Measurements from ENCODE around the gene KLHDC4.

KLHDC4 gene

DNA sequence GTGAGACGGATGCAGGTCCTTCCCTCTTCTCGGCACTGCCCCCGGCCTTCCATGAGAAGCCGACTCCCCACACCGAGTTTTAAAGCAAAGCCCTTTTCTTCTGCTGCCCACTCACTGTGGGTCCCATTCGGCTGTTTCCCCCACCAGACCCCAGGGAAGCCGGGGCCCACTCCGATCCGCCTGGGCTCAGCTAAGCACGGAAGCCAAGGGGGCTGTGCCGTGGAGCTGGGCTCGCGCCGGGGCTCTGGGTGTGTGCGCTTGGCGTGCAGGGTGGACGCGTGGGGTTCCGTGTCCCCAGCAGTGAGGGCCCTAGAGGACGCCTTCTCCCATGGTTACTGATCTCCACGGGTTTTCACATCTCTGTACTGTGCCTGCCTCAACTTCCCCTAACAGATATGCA lies 68.5 kb downstream of the KLHDC4 start:
- DNase-seq = no peak

DNA sequence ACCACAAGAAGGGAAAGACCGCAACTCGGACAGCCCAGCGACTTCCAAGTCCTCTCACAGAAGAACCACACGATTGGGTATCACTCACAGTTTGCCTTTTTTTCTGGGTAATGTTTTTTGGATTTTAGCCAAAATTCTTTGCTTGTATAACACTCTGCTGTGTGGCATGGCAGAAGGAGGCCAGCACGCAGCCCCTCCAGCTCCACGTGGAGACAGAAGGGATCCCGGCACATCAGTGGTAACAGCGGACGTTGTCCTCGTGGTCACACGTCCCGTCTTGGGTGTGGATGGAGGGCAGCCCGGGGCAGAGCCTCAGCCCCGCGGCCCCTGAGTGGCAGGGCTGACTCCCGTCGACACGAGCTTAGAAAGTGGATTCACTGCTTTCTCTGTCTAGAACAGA lies 69.1 kb downstream of the KLHDC4 start:
- DNase-seq = no peak

DNA sequence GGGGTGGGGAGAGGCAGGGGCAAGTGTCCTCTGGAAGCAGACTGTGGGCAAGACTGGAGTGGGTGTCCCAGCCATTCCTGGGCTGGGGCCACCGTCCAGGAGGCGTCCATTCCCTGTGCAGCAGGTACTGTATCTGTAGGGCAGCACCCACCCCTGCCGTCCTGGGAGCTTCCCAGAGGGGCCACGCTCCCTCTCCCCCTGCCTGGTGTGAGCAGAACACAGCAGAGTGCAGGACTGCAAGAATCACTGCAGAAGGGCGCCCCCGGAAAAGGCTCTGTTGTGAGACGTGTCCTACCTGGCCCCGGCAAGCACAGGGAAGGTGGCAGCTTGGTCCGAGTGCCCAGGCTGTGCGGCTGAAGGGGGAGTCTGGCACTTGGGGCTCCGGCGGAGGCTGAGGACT lies 70.3 kb downstream of the KLHDC4 start:
- DNase-seq = no peak

DNA sequence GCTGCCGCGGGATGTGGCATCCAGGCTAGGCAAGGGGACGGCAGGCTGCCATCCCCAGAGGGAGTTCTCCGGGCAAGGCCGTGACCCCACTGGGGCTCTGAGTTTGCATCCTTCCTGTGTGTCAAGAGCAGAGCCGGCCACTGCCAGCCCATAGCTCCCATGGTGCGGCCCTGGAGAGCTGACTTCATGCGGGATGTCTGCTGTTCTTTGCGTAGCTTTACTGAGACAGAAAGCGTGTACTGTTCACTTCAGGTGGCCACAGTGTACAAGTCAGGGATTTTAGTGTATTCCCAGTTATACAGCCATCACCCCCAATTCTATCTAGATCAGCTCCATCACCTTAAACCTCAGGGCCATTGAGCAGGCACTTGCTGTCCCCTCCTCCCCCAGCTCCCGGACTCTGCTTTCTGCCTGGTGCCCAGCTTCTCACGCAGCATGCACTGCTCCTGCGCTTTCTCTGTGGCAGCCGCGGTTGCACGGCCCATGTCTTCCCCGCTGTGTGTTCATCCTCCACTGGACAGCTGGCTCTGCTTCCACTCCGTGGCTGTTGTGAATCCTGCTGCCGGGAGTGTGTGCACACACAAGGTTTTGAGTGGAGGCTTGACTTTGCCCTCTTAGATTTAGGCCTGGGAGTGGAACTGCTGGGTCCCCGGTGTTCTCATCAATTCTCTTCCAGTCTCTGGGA lies 71.2 kb downstream of the KLHDC4 start:
- no peak for DNase-seq

DNA sequence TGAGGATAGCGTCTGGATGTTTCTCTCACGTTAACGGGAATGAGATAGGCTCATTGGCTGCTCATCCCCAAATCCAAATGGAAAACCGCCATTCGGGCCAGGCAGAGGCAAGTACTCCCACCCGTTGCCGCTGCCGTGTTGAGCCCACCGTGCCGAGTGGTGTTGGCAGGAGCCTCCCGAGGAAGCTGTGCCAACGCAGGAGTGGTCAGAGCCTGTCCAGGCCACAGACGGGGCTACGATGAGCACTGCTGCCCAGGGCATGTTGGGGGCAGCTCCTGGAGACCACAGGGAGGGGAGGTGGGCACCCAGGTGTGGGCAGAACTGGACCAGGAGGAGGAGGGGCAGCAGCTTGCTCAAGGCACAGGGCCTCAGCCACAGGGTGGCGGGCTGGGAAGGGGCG lies 72.0 kb downstream of the KLHDC4 start:
- no peak for DNase-seq

DNA sequence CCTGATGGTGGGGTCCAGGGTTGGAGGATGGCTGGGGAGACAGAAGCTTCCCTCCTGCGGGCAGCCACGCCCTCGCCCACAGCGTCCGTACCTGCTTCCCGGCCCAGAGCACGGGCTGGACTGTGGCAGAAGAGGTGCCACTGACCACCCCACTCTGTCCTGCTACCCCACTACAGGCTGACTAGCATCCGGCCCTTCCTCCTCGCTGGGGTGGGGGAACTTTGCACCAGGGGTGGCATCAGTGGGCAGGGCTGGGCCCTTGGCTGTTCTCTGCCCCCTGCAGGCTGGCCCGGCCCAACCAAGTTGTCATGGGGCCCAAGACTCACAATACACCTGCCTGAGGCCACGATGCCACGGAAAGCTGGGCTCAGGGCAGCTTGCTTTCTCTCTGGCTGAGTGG lies 73.0 kb downstream of the KLHDC4 start:
- no peak for DNase-seq

DNA sequence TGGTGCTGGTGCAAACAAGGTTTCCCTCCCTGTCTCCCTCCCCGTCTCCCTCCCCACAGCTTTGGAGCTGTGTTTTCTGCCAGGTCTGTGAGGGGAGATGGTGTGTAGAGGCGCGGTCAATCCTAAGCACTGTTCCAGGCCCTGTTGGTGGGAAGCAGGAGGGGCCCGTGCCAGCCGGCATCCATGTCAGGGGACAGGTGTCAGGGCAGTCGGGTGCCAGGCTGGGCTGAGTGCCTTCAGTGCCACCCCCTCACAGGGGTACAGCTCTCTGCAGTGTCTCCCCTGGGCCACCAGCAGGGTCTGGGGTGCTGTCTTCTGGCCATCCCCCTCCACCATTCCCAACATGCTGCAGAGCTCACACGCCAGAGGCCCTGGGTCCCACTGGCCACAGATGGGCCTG lies 73.6 kb downstream of the KLHDC4 start:
- no peak for DNase-seq

DNA sequence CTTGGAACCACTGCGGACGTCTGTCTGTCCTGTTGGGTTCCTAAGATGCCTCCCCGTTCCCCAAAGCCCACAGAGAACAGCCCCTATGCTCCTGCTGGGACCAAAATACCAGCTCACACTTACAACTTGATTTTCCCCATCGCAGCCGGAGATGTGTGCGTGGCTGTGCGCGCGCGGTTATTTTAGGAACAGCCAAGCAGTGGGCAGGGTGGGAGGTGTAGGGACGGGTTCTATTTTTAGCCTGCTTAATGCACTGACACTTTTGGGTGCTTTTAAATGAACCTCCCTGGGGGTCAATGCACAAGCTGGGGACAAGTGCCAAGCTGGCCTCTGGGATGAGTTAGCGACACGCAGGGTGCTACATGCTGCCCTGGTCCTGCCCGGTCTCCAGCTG lies 74.1 kb downstream of the KLHDC4 start:
- no peak for DNase-seq

DNA sequence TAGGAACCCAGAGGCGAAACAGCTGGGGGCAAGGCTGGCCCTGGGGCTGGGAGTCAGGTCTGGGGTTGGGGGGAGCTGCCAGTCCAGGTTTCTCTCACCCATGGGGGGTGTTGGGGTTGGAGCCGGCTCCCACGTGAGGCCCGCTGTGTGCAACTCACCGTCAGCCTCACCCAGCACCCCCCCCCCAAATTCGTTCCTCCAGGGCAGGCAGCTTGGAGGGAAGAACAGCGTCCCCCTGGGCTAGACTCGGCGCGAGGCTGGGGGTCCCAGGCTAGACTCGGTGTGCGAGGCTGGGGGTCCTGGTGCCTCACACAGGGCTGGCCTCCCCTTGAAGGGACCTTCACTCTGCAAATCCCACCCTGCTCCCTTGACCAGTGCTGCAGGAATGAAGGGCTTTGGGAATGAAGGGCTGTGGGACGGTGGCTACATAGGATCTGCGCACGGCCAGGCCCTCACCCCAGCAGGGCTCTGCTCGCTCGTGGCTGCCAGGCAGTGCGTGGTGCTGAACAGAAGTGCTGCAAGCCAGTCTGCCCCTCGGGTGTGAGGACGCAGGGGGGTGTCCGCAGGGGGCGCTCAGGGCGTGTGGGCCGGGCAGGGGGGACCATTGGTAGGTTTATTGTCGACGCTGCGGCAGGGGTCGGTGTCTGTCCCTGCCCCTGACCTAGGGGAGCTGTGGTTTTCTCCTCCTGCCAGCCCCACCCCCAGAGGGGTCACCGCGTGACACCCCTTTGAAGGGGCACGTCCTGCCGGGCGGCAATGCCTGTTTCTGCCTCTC lies 74.7 kb downstream of the KLHDC4 start:
- DNase-seq = no peak

DNA sequence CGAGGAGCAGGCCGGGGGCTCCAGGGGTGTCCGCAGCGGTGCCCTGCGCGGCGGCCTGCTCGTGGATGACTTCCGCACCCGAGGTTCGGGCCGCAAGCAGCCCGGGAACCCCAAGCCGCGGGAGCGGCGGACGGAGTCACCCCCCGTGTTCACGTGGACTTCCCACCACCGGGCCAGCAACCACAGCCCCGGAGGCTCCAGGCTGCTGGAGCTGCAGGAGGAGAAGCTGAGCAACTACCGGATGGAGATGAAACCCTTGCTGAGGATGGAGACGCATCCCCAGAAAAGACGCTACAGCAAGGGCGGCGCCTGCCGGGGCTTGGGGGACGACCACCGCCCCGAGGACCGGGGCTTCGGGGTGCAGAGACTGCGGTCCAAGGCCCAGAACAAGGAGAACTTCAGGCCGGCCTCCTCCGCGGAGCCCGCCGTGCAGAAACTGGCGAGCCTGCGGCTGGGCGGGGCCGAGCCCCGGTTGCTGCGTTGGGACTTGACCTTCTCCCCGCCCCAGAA lies 75.8 kb downstream of the KLHDC4 start:
- no peak for DNase-seq

DNA sequence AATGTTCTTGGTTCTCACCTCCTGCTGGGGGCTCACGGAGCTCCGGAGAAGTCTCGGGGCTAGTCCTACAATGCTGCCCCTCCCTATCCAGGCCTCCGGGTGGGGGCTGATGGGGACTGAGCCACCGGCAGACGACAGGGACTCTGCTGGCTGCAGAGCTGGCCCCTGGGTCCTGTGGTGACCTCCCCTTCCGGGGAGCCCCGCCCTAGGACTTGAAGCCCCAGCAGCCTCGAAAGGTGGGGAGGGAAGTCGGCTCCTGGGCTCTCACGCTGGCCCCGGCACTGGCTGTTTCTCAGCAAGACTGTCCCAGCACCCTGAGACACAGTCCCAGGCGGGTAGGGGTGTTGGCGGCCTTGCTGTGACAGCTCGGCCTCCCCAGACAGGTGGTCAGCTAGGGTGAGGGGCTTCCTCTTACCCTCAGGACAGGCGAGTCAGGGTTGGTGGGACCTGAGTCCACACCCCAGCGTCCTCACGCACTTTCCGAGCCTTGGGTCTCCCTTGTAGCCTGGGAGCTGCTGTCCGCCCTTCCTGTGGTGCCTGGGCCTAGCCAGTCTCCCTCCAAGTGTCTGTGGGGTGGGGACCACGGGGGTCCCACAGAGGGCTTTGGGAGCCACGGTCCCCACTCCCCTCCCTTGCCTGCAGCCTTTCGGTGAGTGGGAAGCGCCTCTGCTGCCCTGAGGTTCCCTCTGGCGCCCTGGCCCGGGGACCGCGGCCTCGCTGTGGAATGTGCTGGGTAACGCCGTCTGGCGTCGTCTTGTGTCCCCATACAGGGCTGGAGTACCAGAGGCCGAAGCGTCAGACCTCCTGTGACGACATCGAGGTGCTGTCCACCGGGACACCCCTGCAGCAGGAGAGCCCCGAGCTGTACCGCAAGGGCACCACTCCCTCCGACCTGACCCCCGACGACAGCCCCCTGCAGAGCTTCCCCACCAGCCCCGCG lies 76.6 kb downstream of the KLHDC4 start:
- no peak for DNase-seq

DNA sequence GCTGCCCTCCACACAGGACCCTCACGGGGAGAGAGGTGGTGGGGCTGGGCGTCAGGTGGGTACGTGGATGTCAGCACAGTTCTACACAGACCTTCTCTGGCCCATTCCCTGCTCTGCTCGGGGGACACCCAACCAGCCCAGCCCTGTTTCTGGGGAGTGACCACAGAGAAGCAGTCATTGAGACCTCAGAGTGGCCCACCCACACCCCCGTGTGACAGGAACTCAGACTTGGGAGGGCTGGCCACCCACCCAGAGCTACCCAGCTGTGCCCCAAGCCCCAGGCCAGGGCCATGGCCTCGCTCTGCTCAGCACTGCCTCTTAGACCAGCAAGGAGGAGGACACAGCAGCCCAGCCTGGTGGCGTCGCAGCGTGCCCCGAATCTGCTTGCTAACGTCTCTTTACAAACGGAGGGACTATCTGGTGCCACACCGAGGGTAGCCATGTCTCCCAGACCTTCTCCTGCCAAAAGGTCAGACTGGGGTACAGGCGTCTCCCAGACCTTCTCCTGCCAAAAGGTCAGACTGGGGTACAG lies 77.7 kb downstream of the KLHDC4 start:
- no peak for DNase-seq

DNA sequence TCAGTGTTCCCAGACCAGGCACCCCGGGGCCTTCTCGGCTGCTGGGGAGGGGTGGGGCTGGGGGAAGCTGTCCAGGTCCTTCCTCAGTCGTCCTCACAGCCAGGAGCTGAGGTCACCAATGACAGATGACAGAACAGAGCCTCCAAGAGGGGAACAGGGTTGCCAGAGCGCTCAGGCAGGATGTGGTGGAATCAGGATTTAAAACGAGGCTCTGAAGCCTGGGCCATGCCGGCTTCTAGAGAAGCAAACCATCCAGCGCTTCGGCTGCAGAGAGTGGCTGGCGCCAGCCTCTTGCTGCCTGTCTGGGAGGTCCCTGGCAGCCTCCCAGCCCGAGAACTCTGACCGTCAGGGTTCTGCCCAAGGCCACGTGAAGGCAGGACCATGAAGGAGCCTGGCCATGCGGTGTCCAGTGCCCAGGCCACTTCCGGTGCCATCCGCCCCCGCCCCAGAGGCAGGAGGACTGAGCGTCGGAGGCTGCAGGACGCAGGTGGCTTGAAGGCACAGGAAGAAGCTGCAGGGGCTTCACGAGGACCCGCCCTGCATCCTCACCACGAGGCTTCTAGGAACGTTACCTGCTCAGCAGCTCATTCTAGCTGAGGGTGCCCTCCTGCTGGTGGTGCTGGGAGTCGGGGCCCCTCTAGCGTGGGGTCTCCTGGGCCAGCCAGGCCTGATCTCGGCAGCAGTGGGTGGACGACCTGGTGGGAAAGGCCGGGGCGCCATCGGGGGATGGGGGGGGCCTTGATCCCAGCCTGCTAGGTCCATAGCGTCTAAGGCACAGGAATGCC lies 78.5 kb downstream of the KLHDC4 start:
- DNase-seq = no peak

DNA sequence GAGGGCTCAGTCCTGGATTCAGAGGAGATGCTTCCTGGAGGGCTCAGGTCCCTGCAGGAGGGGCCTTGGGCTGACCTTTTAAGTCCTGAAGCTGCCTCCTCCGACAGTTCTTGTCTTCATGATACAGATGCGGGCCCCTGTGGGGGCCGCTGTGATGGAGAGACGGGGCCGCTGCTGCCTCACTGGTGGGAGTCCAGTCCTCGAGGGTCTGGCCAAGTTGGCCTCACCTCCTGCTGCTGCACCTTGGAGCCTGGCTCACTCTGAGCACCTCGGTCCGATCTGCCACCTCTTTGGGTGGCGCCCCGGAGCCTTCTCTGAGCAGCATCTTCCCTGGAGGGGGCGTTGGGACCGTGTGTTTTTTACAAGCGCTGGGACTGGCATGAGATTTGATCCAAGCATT lies 79.1 kb downstream of the KLHDC4 start:
- no peak for DNase-seq

DNA sequence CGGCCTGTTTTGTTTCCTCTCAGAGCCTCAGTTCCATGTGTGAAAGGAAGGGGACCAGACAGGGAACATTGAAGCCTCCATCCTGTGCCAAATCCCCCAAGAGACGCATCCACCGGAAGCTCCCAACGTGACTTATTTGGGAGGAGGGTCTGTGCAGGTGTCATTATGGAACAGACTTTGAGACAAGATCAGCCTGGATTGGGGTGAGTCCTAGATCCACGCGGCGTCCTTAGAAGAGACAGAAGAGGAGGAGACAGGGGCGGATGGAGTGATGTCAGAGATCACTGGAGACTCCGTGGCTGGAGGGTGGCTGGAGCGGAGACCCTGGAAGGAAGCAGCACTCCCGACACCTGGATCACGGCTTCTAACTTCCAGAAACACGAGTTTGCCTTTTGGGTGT lies 80.0 kb downstream of the KLHDC4 start:
- no peak for DNase-seq

DNA sequence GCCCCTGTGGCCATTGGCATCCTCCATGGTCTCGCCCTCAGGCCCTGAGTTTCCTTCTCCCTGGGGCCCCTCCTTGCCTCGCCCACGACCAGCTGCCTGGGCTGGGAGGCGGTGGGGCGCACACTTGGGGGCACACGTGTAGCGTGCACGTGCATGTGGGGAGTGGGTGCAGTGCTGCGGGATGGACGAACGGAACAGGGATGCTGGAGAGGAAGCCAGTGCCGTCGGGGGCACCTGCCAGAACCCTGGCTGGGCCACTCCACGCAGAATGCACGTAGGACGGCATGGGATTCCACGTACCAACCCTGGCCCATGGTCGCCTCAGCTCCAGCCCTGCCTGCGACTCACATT lies 80.4 kb downstream of the KLHDC4 start:
- DNase-seq = no peak

DNA sequence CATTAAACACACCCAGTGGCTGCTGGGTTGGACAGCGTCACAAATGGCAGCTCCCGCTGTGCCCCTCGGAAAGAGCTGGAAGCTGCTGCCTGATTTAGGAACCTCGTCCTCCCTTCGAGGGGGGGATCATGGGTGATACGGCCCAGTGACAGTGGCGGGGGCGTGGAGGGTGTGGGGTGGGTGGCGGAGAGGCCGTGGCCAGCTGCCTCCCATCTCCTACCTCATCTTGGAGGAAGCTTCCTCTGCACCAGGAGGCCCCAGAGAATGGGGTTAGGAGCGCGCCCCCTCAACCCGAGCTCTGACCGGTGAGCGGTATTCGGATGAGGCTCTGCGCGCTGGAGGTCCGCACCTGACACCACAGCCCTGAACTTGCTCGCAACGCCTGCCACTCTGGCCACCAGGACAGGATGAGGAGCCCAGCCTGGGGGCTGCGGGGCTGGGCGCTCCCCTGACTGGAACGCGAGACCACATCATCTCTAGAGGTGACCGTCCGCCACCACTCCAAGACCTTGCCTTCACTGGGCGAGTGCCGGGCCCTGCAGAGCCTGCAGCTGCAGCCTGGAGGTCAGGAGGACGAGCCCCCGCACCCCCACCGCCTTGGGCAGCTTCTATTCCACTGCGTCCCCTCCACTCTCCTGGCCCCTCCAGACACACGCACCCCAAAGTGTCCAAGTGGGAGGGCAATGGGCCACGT lies 80.9 kb downstream of the KLHDC4 start:
- no peak for DNase-seq

DNA sequence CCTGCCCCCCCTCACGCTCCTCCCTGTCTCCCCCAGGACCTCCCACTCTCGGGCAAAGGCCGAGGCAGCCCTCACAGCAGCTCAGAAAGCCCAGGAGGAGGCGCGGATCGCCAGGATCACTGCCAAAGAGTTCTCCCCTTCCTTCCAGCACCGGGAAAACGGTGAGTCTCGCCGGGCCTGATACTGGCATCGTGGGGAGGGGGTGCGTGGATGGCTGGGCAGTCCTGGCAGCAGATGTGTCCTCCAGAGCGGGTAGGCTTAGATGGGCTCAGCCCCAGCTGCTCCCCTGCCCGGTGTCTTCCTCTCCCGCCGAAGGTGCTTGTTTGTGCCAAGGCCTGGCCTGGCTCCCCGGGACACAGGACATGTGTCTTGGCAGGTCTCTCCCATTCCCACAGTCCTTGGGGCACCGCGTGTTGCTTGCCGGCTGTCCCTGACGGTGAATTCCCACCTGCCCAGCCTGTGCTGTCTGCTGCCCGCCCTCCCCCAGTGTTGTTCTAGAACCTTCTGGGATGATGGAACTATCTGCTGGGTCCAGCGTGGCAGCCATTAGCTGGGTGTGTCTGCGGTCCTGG lies 81.6 kb downstream of the KLHDC4 start:
- DNase-seq = no peak

DNA sequence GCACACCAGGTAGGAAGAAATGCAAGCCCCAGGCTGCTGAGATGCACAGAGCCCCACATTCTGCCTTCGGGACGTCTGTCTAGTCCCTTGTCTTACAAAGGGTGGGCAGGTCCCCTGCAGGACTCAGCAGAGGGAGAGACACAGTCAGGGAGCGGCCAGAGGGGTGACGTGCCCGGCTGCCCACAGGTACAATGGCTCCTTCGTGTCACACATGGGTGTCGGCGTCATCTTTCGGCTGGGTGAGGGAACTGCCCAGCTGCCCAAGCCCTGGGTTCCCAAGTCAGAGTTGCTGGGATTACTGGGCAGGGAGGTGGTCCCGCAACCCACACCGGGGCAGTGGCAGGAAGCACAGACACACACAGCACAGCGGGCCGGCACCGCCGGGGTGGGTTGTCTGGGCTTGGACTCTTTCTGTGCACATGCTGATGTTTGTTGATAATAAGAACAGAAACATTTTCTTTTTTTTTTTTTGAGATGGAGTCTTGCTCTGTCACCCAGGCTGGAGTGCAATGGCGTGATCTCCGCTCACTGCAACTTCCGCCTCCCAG lies 82.9 kb downstream of the KLHDC4 start:
- no peak for DNase-seq

DNA sequence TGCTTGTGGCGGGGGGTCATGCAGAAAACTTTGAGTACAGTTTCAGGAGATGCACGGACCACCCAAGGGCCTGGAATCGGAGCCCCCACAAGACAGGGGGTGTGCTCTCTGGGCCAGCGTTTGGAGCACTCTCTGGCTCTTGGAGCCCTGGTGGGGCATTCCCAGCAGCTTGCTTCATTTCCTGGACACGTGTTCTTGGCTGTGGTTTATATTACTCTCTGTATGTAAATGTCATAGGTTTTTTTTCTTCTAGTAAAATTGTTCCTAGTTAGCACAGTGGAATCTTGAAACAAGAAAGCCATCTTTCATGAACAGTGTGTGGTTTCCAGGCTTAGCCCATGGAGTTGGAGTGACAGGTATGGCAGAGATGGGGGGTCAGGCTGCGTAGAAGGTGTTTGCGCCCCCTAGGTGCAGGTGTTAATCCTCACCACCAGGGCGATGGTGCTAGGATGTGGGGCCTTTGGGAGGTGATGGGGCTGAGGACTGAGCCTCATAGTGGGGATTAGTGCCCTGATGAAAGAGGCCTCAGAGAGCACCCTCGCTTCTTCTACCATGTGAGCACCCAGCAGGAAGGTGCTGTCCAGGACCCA lies 83.7 kb downstream of the KLHDC4 start:
- DNase-seq = no peak
